WTC11 (cell line): ENCODE measurements around the gene BAG2. TPM values are rescaled to one million over a fixed set of nuclear protein-coding genes. Genes with fewer than 3 reads are reported as not detected.

Source experiments
- ATF1 ChIP-seq: sonication (generic); formaldehyde crosslinking; IDR thresholded peaks from 2 replicates; pipeline ENCODE4 v1.8.1; 2023; ENCODE audit warnings: mild to moderate bottlenecking, moderate library complexity, missing genetic modification reagents
- ESRRA ChIP-seq: sonication (generic); formaldehyde crosslinking; IDR thresholded peaks from 2 replicates; pipeline ENCODE4 v1.8.1; 2022; ENCODE audit warnings: mild to moderate bottlenecking, missing genetic modification reagents, borderline replicate concordance
- ETV6 ChIP-seq: sonication (generic); formaldehyde crosslinking; IDR thresholded peaks from 2 replicates; pipeline ENCODE4 v1.8.1; 2022; ENCODE audit warnings: mild to moderate bottlenecking, missing genetic modification reagents
- FOXJ3 ChIP-seq: sonication (generic); formaldehyde crosslinking; IDR thresholded peaks from 2 replicates; pipeline ENCODE4 v1.9.0; 2021; ENCODE audit warnings: missing genetic modification reagents, mild to moderate bottlenecking, borderline replicate concordance
- GABPB1 ChIP-seq: sonication (generic); formaldehyde crosslinking; IDR thresholded peaks from 2 replicates; pipeline ENCODE4 v1.8.1; 2023; ENCODE audit warnings: mild to moderate bottlenecking, missing genetic modification reagents
- KAT7 ChIP-seq: sonication (generic); formaldehyde crosslinking; IDR thresholded peaks from 2 replicates; pipeline ENCODE4 v1.8.1; 2023; ENCODE audit warnings: missing genetic modification reagents, mild to moderate bottlenecking, borderline replicate concordance
- MYBL2 ChIP-seq: sonication (generic); formaldehyde crosslinking; IDR thresholded peaks from 2 replicates; pipeline ENCODE4 v1.8.1; 2023; ENCODE audit warnings: mild to moderate bottlenecking, moderate library complexity, missing genetic modification reagents
- NR1H2 ChIP-seq: sonication (generic); formaldehyde crosslinking; IDR thresholded peaks from 2 replicates; pipeline ENCODE4 v1.9.0; 2021; ENCODE audit warnings: mild to moderate bottlenecking, moderate library complexity, missing genetic modification reagents
- NR2C2 ChIP-seq: sonication (generic); formaldehyde crosslinking; IDR thresholded peaks from 2 replicates; pipeline ENCODE4 v1.8.0; 2022; ENCODE audit warnings: mild to moderate bottlenecking, missing genetic modification reagents
- OVOL2 ChIP-seq: fragments of 250-450 bp; sonication (Bioruptor Pico); IDR thresholded peaks from 2 replicates; pipeline ENCODE4 v1.9.0; 2021; ENCODE audit warnings: mild to moderate bottlenecking, borderline replicate concordance
- TEAD1 ChIP-seq: sonication (generic); formaldehyde crosslinking; IDR thresholded peaks from 2 replicates; pipeline ENCODE4 v1.8.0; 2022; ENCODE audit warnings: mild to moderate bottlenecking, missing genetic modification reagents
- TEAD4 ChIP-seq: sonication (generic); formaldehyde crosslinking; IDR thresholded peaks from 2 replicates; pipeline ENCODE4 v1.8.0; 2022; ENCODE audit warnings: mild to moderate bottlenecking, missing genetic modification reagents
- ZNF232 ChIP-seq: sonication (generic); formaldehyde crosslinking; IDR thresholded peaks from 2 replicates; pipeline ENCODE4 v1.8.0; 2022; ENCODE audit warnings: mild to moderate bottlenecking, missing genetic modification reagents
- ZNF396 ChIP-seq: fragments of 250-450 bp; sonication (Bioruptor Pico); IDR thresholded peaks from 2 replicates; pipeline ENCODE4 v1.8.0; 2021; ENCODE audit warnings: mild to moderate bottlenecking, moderate library complexity, borderline replicate concordance
- total RNA-seq: library from RNA; stranded (reverse); gene quantifications from 3 replicates; pipeline ENCODE4 v1.2.3, GENCODE V29; 2021
- TF ChIP-seq, protein P1 (sequence below): sonication (generic); formaldehyde crosslinking; IDR thresholded peaks from 2 replicates; pipeline ENCODE4 v1.8.1; 2023; ENCODE audit warnings: mild to moderate bottlenecking, missing genetic modification reagents
- TF ChIP-seq, protein P2 (sequence below): sonication (generic); formaldehyde crosslinking; IDR thresholded peaks from 2 replicates; pipeline ENCODE4 v1.8.0; 2022; ENCODE audit warnings: mild to moderate bottlenecking, missing genetic modification reagents
- TF ChIP-seq, protein P3 (sequence below): sonication (generic); formaldehyde crosslinking; conservative IDR thresholded peaks from 2 replicates; pipeline ENCODE4 v1.8.1; 2022; ENCODE audit warnings: mild to moderate bottlenecking, missing genetic modification reagents
- TF ChIP-seq, protein P4 (sequence below): fragments of 250-450 bp; sonication (Bioruptor Pico); IDR thresholded peaks from 2 replicates; pipeline ENCODE4 v1.8.0; 2021; ENCODE audit warnings: mild to moderate bottlenecking
- TF ChIP-seq, protein P5 (sequence below): fragments of 250-450 bp; sonication (Bioruptor Pico); IDR thresholded peaks from 2 replicates; pipeline ENCODE4 v1.9.0; 2021; ENCODE audit warnings: moderate library complexity, mild to moderate bottlenecking, inconsistent platforms, borderline replicate concordance
- TF ChIP-seq, protein P6 (sequence below): fragments of 250-450 bp; sonication (Bioruptor Pico); IDR thresholded peaks from 2 replicates; pipeline ENCODE4 v2.1.2; 2022; ENCODE audit warnings: mild to moderate bottlenecking, moderate library complexity
- TF ChIP-seq, protein P7 (sequence below): sonication (generic); formaldehyde crosslinking; IDR thresholded peaks from 2 replicates; pipeline ENCODE4 v1.8.1; 2022; ENCODE audit warnings: mild to moderate bottlenecking, moderate library complexity, missing genetic modification reagents
- TF ChIP-seq, protein P8 (sequence below): sonication (generic); formaldehyde crosslinking; IDR thresholded peaks from 2 replicates; pipeline ENCODE4 v1.8.1; 2023; ENCODE audit warnings: mild to moderate bottlenecking, missing genetic modification reagents
- TF ChIP-seq, protein P9 (sequence below): sonication (generic); formaldehyde crosslinking; IDR thresholded peaks from 2 replicates; pipeline ENCODE4 v1.8.1; 2023; ENCODE audit warnings: mild to moderate bottlenecking, missing genetic modification reagents, borderline replicate concordance

Gene BAG2
- total RNA-seq, 1 experiment from 2014 or later: 8.0 TPM

DNA sequence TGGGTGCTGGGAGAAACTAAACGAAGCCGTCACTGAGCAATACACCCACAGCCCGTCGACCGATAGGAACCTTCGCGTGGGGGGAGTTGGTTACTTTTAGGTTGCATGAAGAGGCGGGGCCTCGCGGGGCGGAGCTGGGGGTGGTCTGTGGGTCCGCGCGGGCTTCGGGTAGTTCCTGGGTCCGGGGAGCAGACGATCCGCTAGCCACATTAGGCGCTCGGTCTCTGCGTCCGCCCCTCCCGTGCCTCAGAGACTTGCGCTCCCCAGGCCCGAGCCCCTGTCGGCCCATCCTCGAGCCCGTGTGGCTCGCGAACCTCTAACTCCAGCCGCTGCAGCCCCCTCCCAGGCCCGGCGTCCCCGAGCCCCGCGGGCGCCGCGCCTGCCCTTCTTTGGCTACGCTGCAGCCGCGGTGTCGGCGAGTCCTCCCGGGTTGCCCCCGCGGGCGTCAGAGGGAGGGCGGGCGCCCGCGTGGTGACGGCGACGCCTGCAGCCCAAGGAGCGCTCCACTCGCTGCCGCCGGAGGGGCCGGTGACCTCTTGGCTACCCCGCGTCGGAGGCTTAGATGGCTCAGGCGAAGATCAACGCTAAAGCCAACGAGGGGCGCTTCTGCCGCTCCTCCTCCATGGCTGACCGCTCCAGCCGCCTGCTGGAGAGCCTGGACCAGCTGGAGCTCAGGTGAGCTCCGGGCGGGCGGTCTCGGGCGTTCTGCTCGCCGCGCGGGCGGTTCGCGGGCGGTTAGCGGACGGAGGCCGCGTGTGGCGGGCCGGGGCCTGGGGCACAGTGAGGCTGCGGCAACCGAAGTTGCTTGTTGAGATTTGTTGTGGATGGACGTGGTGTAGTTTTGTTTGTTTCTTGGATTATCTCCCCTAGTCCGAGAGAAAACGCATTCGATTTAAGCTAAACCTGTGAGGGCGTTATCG, at the start of gene BAG2 (continued):
- TF ChIP-seq, protein P1, sequence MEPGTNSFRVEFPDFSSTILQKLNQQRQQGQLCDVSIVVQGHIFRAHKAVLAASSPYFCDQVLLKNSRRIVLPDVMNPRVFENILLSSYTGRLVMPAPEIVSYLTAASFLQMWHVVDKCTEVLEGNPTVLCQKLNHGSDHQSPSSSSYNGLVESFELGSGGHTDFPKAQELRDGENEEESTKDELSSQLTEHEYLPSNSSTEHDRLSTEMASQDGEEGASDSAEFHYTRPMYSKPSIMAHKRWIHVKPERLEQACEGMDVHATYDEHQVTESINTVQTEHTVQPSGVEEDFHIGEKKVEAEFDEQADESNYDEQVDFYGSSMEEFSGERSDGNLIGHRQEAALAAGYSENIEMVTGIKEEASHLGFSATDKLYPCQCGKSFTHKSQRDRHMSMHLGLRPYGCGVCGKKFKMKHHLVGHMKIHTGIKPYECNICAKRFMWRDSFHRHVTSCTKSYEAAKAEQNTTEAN (CRISPR knock-in tag): 0 out of 2 replicates have a peak, but pooled peaks have one; percentile 30
- TF ChIP-seq ZNF232 (CRISPR knock-in tag): 0 out of 2 replicates have a peak, but pooled peaks have one; percentile 56
- no peak for TF ChIP-seq NR2C2
- no peak for TF ChIP-seq TEAD4 (CRISPR knock-in tag)
- TF ChIP-seq KAT7 (CRISPR knock-in tag): peak; percentile 85
- peak; percentile 25; the same call in 1 of the 2 replicates for TF ChIP-seq TEAD1 (CRISPR knock-in tag)
- TF ChIP-seq ETV6 (CRISPR knock-in tag): 0 out of 2 replicates have a peak, but pooled peaks have one; percentile 62
- peak; percentile 7; the same call in 1 of the 2 replicates for TF ChIP-seq GABPB1
- TF ChIP-seq, protein P2, sequence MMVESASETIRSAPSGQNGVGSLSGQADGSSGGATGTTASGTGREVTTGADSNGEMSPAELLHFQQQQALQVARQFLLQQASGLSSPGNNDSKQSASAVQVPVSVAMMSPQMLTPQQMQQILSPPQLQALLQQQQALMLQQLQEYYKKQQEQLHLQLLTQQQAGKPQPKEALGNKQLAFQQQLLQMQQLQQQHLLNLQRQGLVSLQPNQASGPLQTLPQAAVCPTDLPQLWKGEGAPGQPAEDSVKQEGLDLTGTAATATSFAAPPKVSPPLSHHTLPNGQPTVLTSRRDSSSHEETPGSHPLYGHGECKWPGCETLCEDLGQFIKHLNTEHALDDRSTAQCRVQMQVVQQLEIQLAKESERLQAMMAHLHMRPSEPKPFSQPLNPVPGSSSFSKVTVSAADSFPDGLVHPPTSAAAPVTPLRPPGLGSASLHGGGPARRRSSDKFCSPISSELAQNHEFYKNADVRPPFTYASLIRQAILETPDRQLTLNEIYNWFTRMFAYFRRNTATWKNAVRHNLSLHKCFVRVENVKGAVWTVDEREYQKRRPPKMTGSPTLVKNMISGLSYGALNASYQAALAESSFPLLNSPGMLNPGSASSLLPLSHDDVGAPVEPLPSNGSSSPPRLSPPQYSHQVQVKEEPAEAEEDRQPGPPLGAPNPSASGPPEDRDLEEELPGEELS (CRISPR knock-in tag): peak; percentile 78; the same call in 1 of the 2 replicates
- TF ChIP-seq, protein P3, sequence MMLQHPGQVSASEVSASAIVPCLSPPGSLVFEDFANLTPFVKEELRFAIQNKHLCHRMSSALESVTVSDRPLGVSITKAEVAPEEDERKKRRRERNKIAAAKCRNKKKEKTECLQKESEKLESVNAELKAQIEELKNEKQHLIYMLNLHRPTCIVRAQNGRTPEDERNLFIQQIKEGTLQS (CRISPR knock-in tag): 0 out of 2 replicates have a peak, but pooled peaks have one; percentile 51
- no peak for TF ChIP-seq OVOL2
- TF ChIP-seq, protein P4, sequence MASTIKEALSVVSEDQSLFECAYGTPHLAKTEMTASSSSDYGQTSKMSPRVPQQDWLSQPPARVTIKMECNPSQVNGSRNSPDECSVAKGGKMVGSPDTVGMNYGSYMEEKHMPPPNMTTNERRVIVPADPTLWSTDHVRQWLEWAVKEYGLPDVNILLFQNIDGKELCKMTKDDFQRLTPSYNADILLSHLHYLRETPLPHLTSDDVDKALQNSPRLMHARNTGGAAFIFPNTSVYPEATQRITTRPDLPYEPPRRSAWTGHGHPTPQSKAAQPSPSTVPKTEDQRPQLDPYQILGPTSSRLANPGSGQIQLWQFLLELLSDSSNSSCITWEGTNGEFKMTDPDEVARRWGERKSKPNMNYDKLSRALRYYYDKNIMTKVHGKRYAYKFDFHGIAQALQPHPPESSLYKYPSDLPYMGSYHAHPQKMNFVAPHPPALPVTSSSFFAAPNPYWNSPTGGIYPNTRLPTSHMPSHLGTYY (CRISPR knock-in tag): peak; percentile 36; the same call in 1 of the 2 replicates
- TF ChIP-seq FOXJ3 (CRISPR knock-in tag): no peak
- TF ChIP-seq, protein P5, sequence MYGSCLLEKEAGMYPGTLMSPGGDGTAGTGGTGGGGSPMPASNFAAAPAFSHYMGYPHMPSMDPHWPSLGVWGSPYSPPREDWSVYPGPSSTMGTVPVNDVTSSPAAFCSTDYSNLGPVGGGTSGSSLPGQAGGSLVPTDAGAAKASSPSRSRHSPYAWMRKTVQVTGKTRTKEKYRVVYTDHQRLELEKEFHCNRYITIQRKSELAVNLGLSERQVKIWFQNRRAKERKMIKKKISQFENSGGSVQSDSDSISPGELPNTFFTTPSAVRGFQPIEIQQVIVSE: no peak
- TF ChIP-seq, protein P6, sequence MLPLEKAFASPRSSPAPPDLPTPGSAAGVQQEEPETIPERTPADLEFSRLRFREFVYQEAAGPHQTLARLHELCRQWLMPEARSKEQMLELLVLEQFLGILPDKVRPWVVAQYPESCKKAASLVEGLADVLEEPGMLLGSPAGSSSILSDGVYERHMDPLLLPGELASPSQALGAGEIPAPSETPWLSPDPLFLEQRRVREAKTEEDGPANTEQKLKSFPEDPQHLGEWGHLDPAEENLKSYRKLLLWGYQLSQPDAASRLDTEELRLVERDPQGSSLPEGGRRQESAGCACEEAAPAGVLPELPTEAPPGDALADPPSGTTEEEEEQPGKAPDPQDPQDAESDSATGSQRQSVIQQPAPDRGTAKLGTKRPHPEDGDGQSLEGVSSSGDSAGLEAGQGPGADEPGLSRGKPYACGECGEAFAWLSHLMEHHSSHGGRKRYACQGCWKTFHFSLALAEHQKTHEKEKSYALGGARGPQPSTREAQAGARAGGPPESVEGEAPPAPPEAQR (CRISPR knock-in tag): no peak
- no peak for TF ChIP-seq ATF1
- TF ChIP-seq, protein P7, sequence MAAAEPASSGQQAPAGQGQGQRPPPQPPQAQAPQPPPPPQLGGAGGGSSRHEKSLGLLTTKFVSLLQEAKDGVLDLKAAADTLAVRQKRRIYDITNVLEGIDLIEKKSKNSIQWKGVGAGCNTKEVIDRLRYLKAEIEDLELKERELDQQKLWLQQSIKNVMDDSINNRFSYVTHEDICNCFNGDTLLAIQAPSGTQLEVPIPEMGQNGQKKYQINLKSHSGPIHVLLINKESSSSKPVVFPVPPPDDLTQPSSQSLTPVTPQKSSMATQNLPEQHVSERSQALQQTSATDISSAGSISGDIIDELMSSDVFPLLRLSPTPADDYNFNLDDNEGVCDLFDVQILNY (CRISPR knock-in tag): peak; percentile 90
- TF ChIP-seq, protein P8, sequence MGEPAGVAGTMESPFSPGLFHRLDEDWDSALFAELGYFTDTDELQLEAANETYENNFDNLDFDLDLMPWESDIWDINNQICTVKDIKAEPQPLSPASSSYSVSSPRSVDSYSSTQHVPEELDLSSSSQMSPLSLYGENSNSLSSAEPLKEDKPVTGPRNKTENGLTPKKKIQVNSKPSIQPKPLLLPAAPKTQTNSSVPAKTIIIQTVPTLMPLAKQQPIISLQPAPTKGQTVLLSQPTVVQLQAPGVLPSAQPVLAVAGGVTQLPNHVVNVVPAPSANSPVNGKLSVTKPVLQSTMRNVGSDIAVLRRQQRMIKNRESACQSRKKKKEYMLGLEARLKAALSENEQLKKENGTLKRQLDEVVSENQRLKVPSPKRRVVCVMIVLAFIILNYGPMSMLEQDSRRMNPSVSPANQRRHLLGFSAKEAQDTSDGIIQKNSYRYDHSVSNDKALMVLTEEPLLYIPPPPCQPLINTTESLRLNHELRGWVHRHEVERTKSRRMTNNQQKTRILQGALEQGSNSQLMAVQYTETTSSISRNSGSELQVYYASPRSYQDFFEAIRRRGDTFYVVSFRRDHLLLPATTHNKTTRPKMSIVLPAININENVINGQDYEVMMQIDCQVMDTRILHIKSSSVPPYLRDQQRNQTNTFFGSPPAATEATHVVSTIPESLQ: no peak
- peak; percentile 73; the same call in 1 of the 2 replicates for TF ChIP-seq MYBL2
- TF ChIP-seq, protein P9, sequence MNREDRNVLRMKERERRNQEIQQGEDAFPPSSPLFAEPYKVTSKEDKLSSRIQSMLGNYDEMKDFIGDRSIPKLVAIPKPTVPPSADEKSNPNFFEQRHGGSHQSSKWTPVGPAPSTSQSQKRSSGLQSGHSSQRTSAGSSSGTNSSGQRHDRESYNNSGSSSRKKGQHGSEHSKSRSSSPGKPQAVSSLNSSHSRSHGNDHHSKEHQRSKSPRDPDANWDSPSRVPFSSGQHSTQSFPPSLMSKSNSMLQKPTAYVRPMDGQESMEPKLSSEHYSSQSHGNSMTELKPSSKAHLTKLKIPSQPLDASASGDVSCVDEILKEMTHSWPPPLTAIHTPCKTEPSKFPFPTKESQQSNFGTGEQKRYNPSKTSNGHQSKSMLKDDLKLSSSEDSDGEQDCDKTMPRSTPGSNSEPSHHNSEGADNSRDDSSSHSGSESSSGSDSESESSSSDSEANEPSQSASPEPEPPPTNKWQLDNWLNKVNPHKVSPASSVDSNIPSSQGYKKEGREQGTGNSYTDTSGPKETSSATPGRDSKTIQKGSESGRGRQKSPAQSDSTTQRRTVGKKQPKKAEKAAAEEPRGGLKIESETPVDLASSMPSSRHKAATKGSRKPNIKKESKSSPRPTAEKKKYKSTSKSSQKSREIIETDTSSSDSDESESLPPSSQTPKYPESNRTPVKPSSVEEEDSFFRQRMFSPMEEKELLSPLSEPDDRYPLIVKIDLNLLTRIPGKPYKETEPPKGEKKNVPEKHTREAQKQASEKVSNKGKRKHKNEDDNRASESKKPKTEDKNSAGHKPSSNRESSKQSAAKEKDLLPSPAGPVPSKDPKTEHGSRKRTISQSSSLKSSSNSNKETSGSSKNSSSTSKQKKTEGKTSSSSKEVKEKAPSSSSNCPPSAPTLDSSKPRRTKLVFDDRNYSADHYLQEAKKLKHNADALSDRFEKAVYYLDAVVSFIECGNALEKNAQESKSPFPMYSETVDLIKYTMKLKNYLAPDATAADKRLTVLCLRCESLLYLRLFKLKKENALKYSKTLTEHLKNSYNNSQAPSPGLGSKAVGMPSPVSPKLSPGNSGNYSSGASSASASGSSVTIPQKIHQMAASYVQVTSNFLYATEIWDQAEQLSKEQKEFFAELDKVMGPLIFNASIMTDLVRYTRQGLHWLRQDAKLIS (CRISPR knock-in tag): 0 out of 2 replicates have a peak, but pooled peaks have one; percentile 43
- TF ChIP-seq ZNF396 (CRISPR knock-in tag): no peak
- TF ChIP-seq ESRRA: peak; percentile 87
- TF ChIP-seq NR1H2 (CRISPR knock-in tag): no peak
